Endothelial cell of umbilical vein (primary cell): ENCODE results near the gene SLCO4C1. TPM values are rescaled to one million over a fixed set of nuclear protein-coding genes. Genes with fewer than 3 reads are reported as not detected.

Experiments
- BruUV-seq: library from RNA; stranded (reverse); fragments of 400-500 nt; replicated peaks from 2 replicates; lab custom pipeline; 2021; lab: Mats Ljungman, UMichigan
- CTCF ChIA-PET: fragments of 300-600, 350-600 bp; sonication (Branson Sonifier 250); formaldehyde crosslinking; loops from one replicate; lab custom pipeline; 2021; ENCODE audit warnings: antibody characterized with exemption, inconsistent platforms; lab: Charles Lee
- POLR2A ChIA-PET: fragments of 300-600, 350-600 bp; sonication (Branson Sonifier 250); formaldehyde crosslinking; loops from one replicate; lab custom pipeline; 2021; ENCODE audit warnings: antibody characterized with exemption, inconsistent platforms; lab: Charles Lee
- DNase-seq: peaks from one replicate; pipeline ENCODE4 v3.0.0-alpha.2; 2011; ENCODE audit warnings: low read depth, low spot score
- FAIRE-seq: peaks from 2 replicates; lab custom pipeline; 2011; peaks lifted over from hg19 to GRCh38; lab: Jason Lieb, UNC
- H2AFZ ChIP-seq: 2 replicates; pipeline ENCODE4 v1.6.0; 2012; ENCODE audit warnings: low read depth, low read length, control low read depth, inconsistent platforms
- H3K27ac ChIP-seq: 2 replicates; pipeline ENCODE4 v1.5.1; 2011; ENCODE audit warnings: low read depth, mild to moderate bottlenecking, control low read depth, low read length, moderate library complexity; ENCODE audit not compliant: insufficient read depth
- H3K27me3 ChIP-seq, 2 experiments: 2 replicates each; pipeline versions ENCODE4 v1.6.0 to v1.6.1; 2011; ENCODE audit warnings: low read length in 2 of 2, mixed read lengths in 1 of 2; ENCODE audit not compliant: control insufficient read depth in 2 of 2, insufficient read depth in 2 of 2
- H3K36me3 ChIP-seq, 2 experiments: 2 replicates in 1 of 2; 3 replicates in 1 of 2; pipeline ENCODE4 v1.5.1; 2011; ENCODE audit warnings: low read length in 2 of 2, mild to moderate bottlenecking in 1 of 2, moderate library complexity in 1 of 2; ENCODE audit not compliant: control insufficient read depth in 2 of 2, insufficient read depth in 2 of 2; ENCODE audit errors: extremely low read depth in 1 of 2
- H3K4me1 ChIP-seq: 3 replicates; pipeline ENCODE4 v1.5.1; 2011; ENCODE audit warnings: mild to moderate bottlenecking, low read length; ENCODE audit not compliant: control insufficient read depth, insufficient read depth; ENCODE audit errors: extremely low read depth
- H3K4me2 ChIP-seq: 2 replicates; pipeline ENCODE4 v1.6.1; 2011; ENCODE audit warnings: low read length, control low read depth, mixed read lengths; ENCODE audit not compliant: insufficient read depth
- H3K4me3 ChIP-seq, 3 experiments: fragments of 200-600 bp in 1 of 3; sonication (generic), shearing (Covaris generic) in 1 of 3; replicated peaks in 1 of 3; 2 replicates each; pipeline ENCODE4 v1.5.1; 2011 to 2016; ENCODE audit warnings: control low read depth in 3 of 3, low read length in 3 of 3, mild to moderate bottlenecking in 2 of 3, inconsistent platforms in 1 of 3, low read depth in 1 of 3, moderate library complexity in 1 of 3; ENCODE audit not compliant: insufficient read depth in 1 of 3
- H3K79me2 ChIP-seq: 2 replicates; pipeline ENCODE4 v1.6.0; 2012; ENCODE audit warnings: low read length, inconsistent platforms; ENCODE audit not compliant: control insufficient read depth, insufficient read depth
- H3K9ac ChIP-seq: replicated peaks from 2 replicates; pipeline ENCODE3; 2011; ENCODE audit warnings: low read length, control low read depth; ENCODE audit not compliant: insufficient read depth; ENCODE audit errors: extremely low read depth
- H3K9me1 ChIP-seq: replicated peaks from 3 replicates; pipeline ENCODE4 v1.6.0; 2011; ENCODE audit warnings: mild to moderate bottlenecking, low read length; ENCODE audit not compliant: control insufficient read depth, insufficient read depth; ENCODE audit errors: extremely low read depth
- H3K9me3 ChIP-seq: replicated peaks from 2 replicates; pipeline ENCODE4 v1.5.1; 2012; ENCODE audit warnings: low read length, inconsistent platforms; ENCODE audit not compliant: control insufficient read depth, insufficient read depth
- H4K20me1 ChIP-seq: replicated peaks from 2 replicates; pipeline ENCODE3; 2011; ENCODE audit warnings: mild to moderate bottlenecking, low read length; ENCODE audit not compliant: control insufficient read depth, insufficient read depth; ENCODE audit errors: extremely low read depth
- CTCF ChIP-seq, 2 donors: IDR thresholded peaks; 1 replicate in 1 of 2; 2 replicates in 1 of 2; pipeline ENCODE4 v1.5.1; 2011; ENCODE audit warnings: low read length in 2 of 2, mild to moderate bottlenecking in 2 of 2, moderate library complexity in 2 of 2, control low read depth in 1 of 2, inconsistent platforms in 1 of 2, low read depth in 1 of 2; ENCODE audit not compliant: insufficient read depth in 1 of 2; ENCODE audit errors: extremely low read depth in 1 of 2
- EZH2 ChIP-seq: IDR thresholded peaks from 2 replicates; pipeline ENCODE4 v1.6.1; 2012; ENCODE audit warnings: borderline replicate concordance, low read depth, mild to moderate bottlenecking, moderate library complexity, low read length, inconsistent platforms; ENCODE audit not compliant: severe bottlenecking
- FOS ChIP-seq: IDR thresholded peaks from 2 replicates; pipeline ENCODE4 v1.6.1; 2011; ENCODE audit warnings: mild to moderate bottlenecking, low read length, moderate library complexity, borderline replicate concordance; ENCODE audit not compliant: insufficient read depth
- GATA2 ChIP-seq: IDR thresholded peaks from 2 replicates; pipeline ENCODE4 v1.7.0; 2011; ENCODE audit warnings: low read depth, mild to moderate bottlenecking, moderate library complexity, mixed read lengths, low read length; ENCODE audit not compliant: insufficient read length, insufficient read depth
- JUN ChIP-seq: IDR thresholded peaks from 2 replicates; pipeline ENCODE4 v1.6.1; 2011; ENCODE audit warnings: borderline replicate concordance, low read depth; ENCODE audit not compliant: insufficient read length, insufficient read depth
- MAX ChIP-seq: IDR thresholded peaks from 2 replicates; pipeline ENCODE4 v1.6.1; 2011; ENCODE audit not compliant: insufficient read depth, insufficient read length
- POLR2A ChIP-seq: IDR thresholded peaks from 2 replicates; pipeline ENCODE4 v1.6.1; 2012; ENCODE audit warnings: low read depth, mild to moderate bottlenecking, control low read depth, low read length
- POLR2AphosphoS5 ChIP-seq: IDR thresholded peaks from 2 replicates; pipeline ENCODE4 v1.6.1; 2012; ENCODE audit warnings: low read depth, mild to moderate bottlenecking, control low read depth, low read length, moderate library complexity; ENCODE audit not compliant: insufficient read depth
- dilution Hi-C: fragments of 300-500 bp; cut with MboI; formaldehyde crosslinking; loops from one replicate; pipeline ENCODE4 v1.15.0; 2019; ENCODE audit warnings: low sequenced_read_pairs; ENCODE audit not compliant: extremely low pct_ligation_motif_present
- intact Hi-C: fragments of 100-400 bp; cut with micrococcal nuclease; formaldehyde crosslinking; loops from one replicate; pipeline ENCODE4 v1.10.0; 2022
- polyA plus RNA-seq, 4 experiments: library from polyadenylated mRNA; depleted of rRNA in 3 of 4; stranded (reverse) in 3 of 4; unstranded in 1 of 4; fragments of >200 nt; gene quantifications; 2 replicates each; pipeline versions ENCODE4 v1.2.1 to v1.2.3, GENCODE V29; 2011 to 2012; ENCODE audit warnings: missing spikeins in 1 of 4
- total RNA-seq: library from RNA; stranded (reverse); gene quantifications from 2 replicates; pipeline ENCODE4 v1.2.3, GENCODE V29; 2021

Gene SLCO4C1
- total and polyA plus RNA-seq, 2 donors (not counting 3 experiments of a cell fraction or from before 2014, with no cell fraction given) = 0.03 TPM; not detected in 1

GRCh38 chr5:102216678-102217077, 79.4 kb downstream of the SLCO4C1 start:
- dilution Hi-C loops = no loop called here
- Histone ChIP-seq H3K36me3 (no peaks in the 10 kb centered on the region), H3K9me1 (no peaks in the 10 kb centered on the region), H3K4me2 (no peak overlapping the region), H4K20me1 (no peaks in the 10 kb centered on the region), H3K27me3 (no peaks in the 10 kb centered on the region), H3K9me3 (peaks cover 3% of the 10 kb centered on the region), H3K27ac (no peak overlapping the region), H3K79me2 (no peaks in the 10 kb centered on the region), H3K4me1 (no peaks in the 10 kb centered on the region), H3K9ac (no peak overlapping the region), H2AFZ (no peak overlapping the region), H3K4me3 (no peak overlapping the region)
- BruUV-seq = no TSS peak
- CTCF ChIA-PET = no interaction called here
- no peak for DNase-seq
- intact Hi-C loops = no loop called here
- no peak for FAIRE-seq
- TF ChIP-seq POLR2AphosphoS5 = no peak
- no peak for TF ChIP-seq FOS
- no peak for TF ChIP-seq CTCF (IDR thresholded peaks at IDR 0.05; ENCODE audit: extremely low read depth in 1 of 2, insufficient read depth in 1 of 2, low read depth in 1 of 2, low read length in 2 of 2)
- no peak for TF ChIP-seq JUN
- TF ChIP-seq MAX = no peak
- TF ChIP-seq GATA2 = no peak
- TF ChIP-seq POLR2A = no peak
- TF ChIP-seq EZH2 = no peak
- POLR2A ChIA-PET = no interaction called here
